IMR-90 (cell line): ENCODE results near the gene DBNL. TPM values are rescaled to one million over a fixed set of nuclear protein-coding genes. Genes with fewer than 3 reads are reported as not detected.

Experiments
- ATAC-seq: fragments of 200-7000 bp; cut with Tn5 transposase; 2 replicates; pipeline ENCODE4 v1.9.1; 2020; ENCODE audit warnings: low read depth, mild to moderate bottlenecking, moderate library complexity
- BruUV-seq: library from RNA; stranded (reverse); fragments of 400-500 nt; replicated peaks from 2 replicates; lab custom pipeline; 2021; lab: Mats Ljungman, UMichigan
- CTCF ChIA-PET: fragments of 300-600 bp; formaldehyde crosslinking; extraction: SDS; loops from one replicate; lab custom pipeline; 2021; ENCODE audit warnings: antibody characterized with exemption; lab: Yijun Ruan, JAX
- POLR2A ChIA-PET: fragments of 300-600 bp; sonication (Branson Sonifier 250); formaldehyde crosslinking; loops from one replicate; lab custom pipeline; 2022; ENCODE audit warnings: antibody characterized with exemption; ENCODE audit not compliant: unreplicated experiment; lab: Charles Lee
- DNase-seq: peaks from one replicate; pipeline ENCODE4 v3.0.0; 2013
- H2AFZ ChIP-seq: replicated peaks from 2 replicates; pipeline ENCODE3; 2013; ENCODE audit warnings: low read length, mild to moderate bottlenecking; ENCODE audit not compliant: poor library complexity
- H2AK5ac ChIP-seq: 2 replicates; pipeline ENCODE4 v1.6.1; 2013; ENCODE audit warnings: low read depth, low read length, inconsistent platforms
- H2AK9ac ChIP-seq: replicated peaks from 2 replicates; pipeline ENCODE3; 2013; ENCODE audit warnings: mild to moderate bottlenecking, low read depth, low read length, moderate library complexity; ENCODE audit not compliant: poor library complexity
- H2BK120ac ChIP-seq: 2 replicates; pipeline ENCODE4 v1.6.1; 2013; ENCODE audit warnings: low read depth, low read length, inconsistent platforms
- H2BK15ac ChIP-seq: 3 replicates; pipeline ENCODE4 v1.6.1; 2013; ENCODE audit warnings: low read depth, low read length, inconsistent platforms
- H2BK20ac ChIP-seq: 2 replicates; pipeline ENCODE4 v1.6.1; 2013; ENCODE audit warnings: low read depth, mild to moderate bottlenecking, inconsistent platforms, low read length, moderate library complexity
- H2BK5ac ChIP-seq: 2 replicates; pipeline ENCODE4 v1.6.1; 2013; ENCODE audit warnings: mild to moderate bottlenecking, low read depth, low read length, inconsistent platforms; ENCODE audit not compliant: poor library complexity, severe bottlenecking
- H3K14ac ChIP-seq: replicated peaks from 2 replicates; pipeline ENCODE4 v1.6.1; 2013; ENCODE audit warnings: low read depth, low read length, inconsistent platforms
- H3K18ac ChIP-seq: 2 replicates; pipeline ENCODE4 v1.6.1; 2013; ENCODE audit warnings: low read depth, low read length, control low read depth
- H3K23ac ChIP-seq: 2 replicates; pipeline ENCODE4 v1.6.1; 2013; ENCODE audit warnings: low read depth, low read length, inconsistent platforms
- H3K27ac ChIP-seq: 2 replicates; pipeline ENCODE4 v1.5.1; 2013; ENCODE audit warnings: mild to moderate bottlenecking, control low read depth, low read length; ENCODE audit not compliant: insufficient read depth
- H3K27me3 ChIP-seq: 2 replicates; pipeline ENCODE4 v1.6.1; 2013; ENCODE audit warnings: low read length; ENCODE audit not compliant: control insufficient read depth, insufficient read depth
- H3K36me3 ChIP-seq: 2 replicates; pipeline ENCODE4 v1.6.1; 2013; ENCODE audit warnings: low read length, mixed read lengths; ENCODE audit not compliant: control insufficient read depth, insufficient read depth
- H3K4ac ChIP-seq: 2 replicates; pipeline ENCODE4 v1.6.1; 2013; ENCODE audit warnings: low read depth, low read length, inconsistent platforms
- H3K4me1 ChIP-seq: 2 replicates; pipeline ENCODE4 v1.6.1; 2013; ENCODE audit warnings: low read length, mixed read lengths; ENCODE audit not compliant: control insufficient read depth, insufficient read depth
- H3K4me2 ChIP-seq: 2 replicates; pipeline ENCODE4 v1.6.1; 2013; ENCODE audit warnings: low read depth, mild to moderate bottlenecking, control low read depth, low read length, moderate library complexity
- H3K4me3 ChIP-seq: 2 replicates; pipeline ENCODE4 v1.5.1; 2013; ENCODE audit warnings: low read depth, mild to moderate bottlenecking, control low read depth, low read length, moderate library complexity; ENCODE audit not compliant: insufficient read depth
- H3K56ac ChIP-seq: 2 replicates; pipeline ENCODE4 v1.6.1; 2013; ENCODE audit warnings: low read length, inconsistent platforms; ENCODE audit not compliant: insufficient read depth; ENCODE audit errors: extremely low read depth
- H3K79me1 ChIP-seq, 2 experiments: 2 replicates each; pipeline ENCODE4 v1.6.1; 2013; ENCODE audit warnings: low read length in 2 of 2, inconsistent platforms in 1 of 2, low read depth in 1 of 2
- H3K9ac ChIP-seq: 2 replicates; pipeline ENCODE4 v1.6.1; 2013; ENCODE audit warnings: low read depth, low read length, control low read depth
- H3K9me1 ChIP-seq: 2 replicates; pipeline ENCODE4 v1.6.1; 2013; ENCODE audit warnings: low read length, inconsistent platforms; ENCODE audit not compliant: insufficient read depth
- H3K9me3 ChIP-seq: 2 replicates; pipeline ENCODE4 v1.6.1; 2013; ENCODE audit warnings: low read length; ENCODE audit not compliant: control insufficient read depth, insufficient read depth
- H4K20me1 ChIP-seq: 2 replicates; pipeline ENCODE4 v1.6.1; 2013; ENCODE audit warnings: low read length, inconsistent platforms; ENCODE audit not compliant: insufficient read depth
- H4K5ac ChIP-seq: 2 replicates; pipeline ENCODE4 v1.6.1; 2013; ENCODE audit warnings: mild to moderate bottlenecking, low read depth, low read length, control low read depth
- H4K8ac ChIP-seq, 2 experiments: 2 replicates each; pipeline ENCODE4 v1.6.1; 2013; ENCODE audit warnings: low read depth in 2 of 2, low read length in 2 of 2, control low read depth in 1 of 2, inconsistent platforms in 1 of 2
- H4K91ac ChIP-seq: 2 replicates; pipeline ENCODE4 v1.6.1; 2013; ENCODE audit warnings: low read depth, low read length, inconsistent platforms; ENCODE audit not compliant: insufficient read depth
- BHLHE40 ChIP-seq: fragments of 150-350 bp; IDR thresholded peaks from 2 replicates; pipeline ENCODE4 v1.6.1; 2016; ENCODE audit warnings: mild to moderate bottlenecking, low read depth, low read length
- CHD1 ChIP-seq: IDR thresholded peaks from 2 replicates; pipeline ENCODE4 v1.6.1; 2012; ENCODE audit warnings: low read depth, low read length, improper control_type of control experiment
- FOS ChIP-seq: fragments of 150-350 bp; IDR thresholded peaks from 2 replicates; pipeline ENCODE4 v1.6.1; 2016; ENCODE audit warnings: low read depth, low read length
- MAZ ChIP-seq: IDR thresholded peaks from 2 replicates; pipeline ENCODE4 v1.6.1; 2012; ENCODE audit warnings: low read depth, mild to moderate bottlenecking, low read length, improper control_type of control experiment, moderate library complexity, borderline replicate concordance
- MXI1 ChIP-seq: IDR thresholded peaks from 2 replicates; pipeline ENCODE4 v1.6.1; 2012; ENCODE audit warnings: low read depth, mild to moderate bottlenecking, low read length, moderate library complexity, borderline replicate concordance
- RCOR1 ChIP-seq: IDR thresholded peaks from 2 replicates; pipeline ENCODE4 v1.6.1; 2012; ENCODE audit warnings: mild to moderate bottlenecking, low read length, improper control_type of control experiment; ENCODE audit not compliant: insufficient replicate concordance
- SMC3 ChIP-seq: fragments of 150-350 bp; IDR thresholded peaks from 2 replicates; pipeline ENCODE4 v1.6.1; 2016; ENCODE audit warnings: low read depth, mild to moderate bottlenecking, antibody characterized with exemption, low read length, moderate library complexity
- WGBS, 2 experiments: methylation state at CpG; one replicate each; pipeline versions ENCODE4 v1.1.5 to v1.1.7; 2013; ENCODE audit warnings: missing lambda C conversion rate in 2 of 2; ENCODE audit not compliant: insufficient read length in 1 of 2; ENCODE audit errors: extremely low coverage in 2 of 2; 5-methylcytosine and 5-hydroxymethylcytosine counted together
- dilution Hi-C: fragments of 300-500 bp; cut with HindIII; formaldehyde crosslinking; loops from one replicate; pipeline ENCODE4 v1.14.3; 2018; ENCODE audit warnings: low sequenced_read_pairs; ENCODE audit not compliant: unreplicated experiment
- in situ Hi-C: fragments of 300-500 bp; cut with MboI; formaldehyde crosslinking; loops from 3 replicates; pipeline ENCODE4 v1.14.3; 2019; ENCODE audit warnings: low sequenced_read_pairs, inconsistent platforms, mixed read lengths
- intact Hi-C: fragments of 100-400 bp; cut with micrococcal nuclease; formaldehyde crosslinking; loops from 2 replicates; pipeline ENCODE4 v1.10.0; 2022
- polyA plus RNA-seq, 3 experiments: library from polyadenylated mRNA; depleted of rRNA; stranded (reverse); fragments of >200 nt; gene quantifications; 2 replicates each; pipeline ENCODE4 v1.2.3, GENCODE V29; 2012; ENCODE audit warnings: low replicate concordance in 1 of 3
- total RNA-seq: library from RNA; depleted of rRNA; stranded (reverse); fragments of >200 nt; gene quantifications from 2 replicates; pipeline ENCODE4 v1.2.3, GENCODE V29; 2012
- TF ChIP-seq, protein P1 (sequence below): fragments of 150-350 bp; IDR thresholded peaks from 2 replicates; pipeline ENCODE4 v1.6.1; 2017; ENCODE audit warnings: mild to moderate bottlenecking, antibody characterized with exemption, low read length, low read depth
- TF ChIP-seq, protein P2 (sequence below): fragments of 150-350 bp; IDR thresholded peaks from 2 replicates; pipeline ENCODE4 v1.6.1; 2016; ENCODE audit warnings: low read depth, mild to moderate bottlenecking, low read length, moderate library complexity, borderline replicate concordance
- TF ChIP-seq, protein P3 (sequence below): conservative IDR thresholded peaks from 2 replicates; pipeline ENCODE4 v1.5.1; 2012; ENCODE audit warnings: mild to moderate bottlenecking, low read depth, low read length, improper control_type of control experiment

DBNL gene
- total and polyA plus RNA-seq, 2 of the 4 experiments (the other 2 are of a cell fraction): 157 to 179 TPM

DNA sequence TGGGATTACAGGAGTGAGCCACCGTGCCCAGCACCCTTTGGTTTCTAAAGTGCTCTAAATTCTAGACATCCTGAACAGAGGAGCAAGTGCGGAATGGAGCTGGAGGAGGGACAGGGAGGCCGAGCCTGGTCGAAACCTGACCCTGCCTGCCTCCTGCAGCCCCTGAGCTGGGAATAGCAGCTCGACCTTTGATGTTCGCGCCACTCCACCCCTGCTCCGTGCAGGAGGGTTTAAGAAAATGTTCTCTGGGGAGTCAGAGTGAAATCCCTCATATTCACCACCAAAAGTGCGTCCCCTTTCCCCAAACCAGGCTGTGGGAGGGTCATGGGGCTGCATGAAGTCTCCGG is 19.0 kb downstream of the DBNL start:
- H2BK15ac ChIP-seq: no peak overlapping the region
- no TSS peak for BruUV-seq
- H3K4me2 ChIP-seq: no peak overlapping the region
- ATAC-seq (no peak), DNase-seq (no peak)
- H4K20me1 ChIP-seq: peaks cover 29% of the 10 kb centered on the region
- no CpG with 5 or more reads among the region's 10 CpGs for WGBS, 2 experiments
- no peak overlapping the region for H3K4me3 ChIP-seq
- intact Hi-C loops: no loop called here
- no peak overlapping the region for H2BK20ac ChIP-seq
- CTCF ChIA-PET: no interaction called here
- H2AK9ac ChIP-seq: no peak overlapping the region
- no peak overlapping the region for H4K91ac ChIP-seq
- H2AFZ ChIP-seq: no peak overlapping the region
- H3K14ac ChIP-seq: no peak overlapping the region
- no peaks in the 10 kb centered on the region for H3K9me1 ChIP-seq
- H3K4me1 ChIP-seq: peaks cover 9% of the 10 kb centered on the region
- TF ChIP-seq, protein P1, sequence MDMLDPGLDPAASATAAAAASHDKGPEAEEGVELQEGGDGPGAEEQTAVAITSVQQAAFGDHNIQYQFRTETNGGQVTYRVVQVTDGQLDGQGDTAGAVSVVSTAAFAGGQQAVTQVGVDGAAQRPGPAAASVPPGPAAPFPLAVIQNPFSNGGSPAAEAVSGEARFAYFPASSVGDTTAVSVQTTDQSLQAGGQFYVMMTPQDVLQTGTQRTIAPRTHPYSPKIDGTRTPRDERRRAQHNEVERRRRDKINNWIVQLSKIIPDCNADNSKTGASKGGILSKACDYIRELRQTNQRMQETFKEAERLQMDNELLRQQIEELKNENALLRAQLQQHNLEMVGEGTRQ: no peak
- TF ChIP-seq, protein P2, sequence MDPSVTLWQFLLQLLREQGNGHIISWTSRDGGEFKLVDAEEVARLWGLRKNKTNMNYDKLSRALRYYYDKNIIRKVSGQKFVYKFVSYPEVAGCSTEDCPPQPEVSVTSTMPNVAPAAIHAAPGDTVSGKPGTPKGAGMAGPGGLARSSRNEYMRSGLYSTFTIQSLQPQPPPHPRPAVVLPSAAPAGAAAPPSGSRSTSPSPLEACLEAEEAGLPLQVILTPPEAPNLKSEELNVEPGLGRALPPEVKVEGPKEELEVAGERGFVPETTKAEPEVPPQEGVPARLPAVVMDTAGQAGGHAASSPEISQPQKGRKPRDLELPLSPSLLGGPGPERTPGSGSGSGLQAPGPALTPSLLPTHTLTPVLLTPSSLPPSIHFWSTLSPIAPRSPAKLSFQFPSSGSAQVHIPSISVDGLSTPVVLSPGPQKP: no peak
- TF ChIP-seq, protein P3, sequence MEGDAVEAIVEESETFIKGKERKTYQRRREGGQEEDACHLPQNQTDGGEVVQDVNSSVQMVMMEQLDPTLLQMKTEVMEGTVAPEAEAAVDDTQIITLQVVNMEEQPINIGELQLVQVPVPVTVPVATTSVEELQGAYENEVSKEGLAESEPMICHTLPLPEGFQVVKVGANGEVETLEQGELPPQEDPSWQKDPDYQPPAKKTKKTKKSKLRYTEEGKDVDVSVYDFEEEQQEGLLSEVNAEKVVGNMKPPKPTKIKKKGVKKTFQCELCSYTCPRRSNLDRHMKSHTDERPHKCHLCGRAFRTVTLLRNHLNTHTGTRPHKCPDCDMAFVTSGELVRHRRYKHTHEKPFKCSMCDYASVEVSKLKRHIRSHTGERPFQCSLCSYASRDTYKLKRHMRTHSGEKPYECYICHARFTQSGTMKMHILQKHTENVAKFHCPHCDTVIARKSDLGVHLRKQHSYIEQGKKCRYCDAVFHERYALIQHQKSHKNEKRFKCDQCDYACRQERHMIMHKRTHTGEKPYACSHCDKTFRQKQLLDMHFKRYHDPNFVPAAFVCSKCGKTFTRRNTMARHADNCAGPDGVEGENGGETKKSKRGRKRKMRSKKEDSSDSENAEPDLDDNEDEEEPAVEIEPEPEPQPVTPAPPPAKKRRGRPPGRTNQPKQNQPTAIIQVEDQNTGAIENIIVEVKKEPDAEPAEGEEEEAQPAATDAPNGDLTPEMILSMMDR: no peak
- TF ChIP-seq CHD1 (no peak), MAZ (no peak), BHLHE40 (no peak), RCOR1 (no peak), FOS (no peak), MXI1 (no peak), SMC3 (no peak)
- H3K27ac ChIP-seq: no peak overlapping the region
- 0 out of 4 replicates have a peak, but pooled peaks cover 0 to 4% of the 10 kb centered on the region in 2 experiments for H3K79me1 ChIP-seq
- H3K9ac ChIP-seq: no peak overlapping the region
- H3K56ac ChIP-seq: no peak overlapping the region
- H2AK5ac ChIP-seq: no peak overlapping the region
- peaks cover 36% of the 10 kb centered on the region for H3K36me3 ChIP-seq
- H3K23ac ChIP-seq: no peak overlapping the region
- no peak overlapping the region for H2BK5ac ChIP-seq
- H3K9me3 ChIP-seq: no peaks in the 10 kb centered on the region
- H3K18ac ChIP-seq: no peak overlapping the region
- in situ Hi-C loops: no loop called here
- dilution Hi-C loops: no loop called here
- no peak overlapping the region for H2BK120ac ChIP-seq
- POLR2A ChIA-PET: no interaction called here
- no peak overlapping the region for H3K4ac ChIP-seq
- H4K5ac ChIP-seq: no peak overlapping the region
- H4K8ac ChIP-seq: no peak overlapping the region
- H3K27me3 ChIP-seq: no peaks in the 10 kb centered on the region
